GM19043 (cell line): ENCODE results near the gene FAM120A.

Source experiments
- ATAC-seq: cut with Tn5 transposase; IDR thresholded peaks from one replicate; pipeline ENCODE4 v1.9.1; 2021; ENCODE audit warnings: low read depth; ENCODE audit not compliant: unreplicated experiment

The FAM120A gene

GRCh38 chr9:93574900-93575795, 123.7 kb downstream of the FAM120A start:
- no peak for ATAC-seq

- ATAC-seq = no peak
Observed at GRCh38 chr9:93575796-93576257, 124.3 kb downstream of the FAM120A start.

- no peak for ATAC-seq
Observed at GRCh38 chr9:93576258-93577077, 125.0 kb downstream of the FAM120A start, which contains the start of gene PHF2. TSS of gene PHF2 (plus strand) at chr9:93576584. CDS start at chr9:93576774, 190 bp downstream.

- no peak for ATAC-seq
Observed at GRCh38 chr9:93577078-93577974, 125.8 kb downstream of the FAM120A start.

- no peak for ATAC-seq
Observed at GRCh38 chr9:93577975-93578682, 126.6 kb downstream of the FAM120A start.

GRCh38 chr9:93578844-93579243, 127.4 kb downstream of the FAM120A start:
- no peak for ATAC-seq

GRCh38 chr9:93579711-93580516, 128.4 kb downstream of the FAM120A start:
- ATAC-seq = no peak

- ATAC-seq = no peak
Observed at GRCh38 chr9:93580654-93581380, 129.3 kb downstream of the FAM120A start.

- no peak for ATAC-seq
Observed at GRCh38 chr9:93582115-93582514, 130.6 kb downstream of the FAM120A start.

GRCh38 chr9:93582550-93582949, 131.1 kb downstream of the FAM120A start:
- no peak for ATAC-seq

- no peak for ATAC-seq
Observed at GRCh38 chr9:93585259-93585658, 133.8 kb downstream of the FAM120A start.

- no peak for ATAC-seq
Observed at GRCh38 chr9:93585695-93586094, 134.2 kb downstream of the FAM120A start.

- no peak for ATAC-seq
Observed at GRCh38 chr9:93586290-93587057, 135.0 kb downstream of the FAM120A start.

- ATAC-seq = no peak
Observed at GRCh38 chr9:93587284-93587650, 135.8 kb downstream of the FAM120A start.

GRCh38 chr9:93587651-93588347, 136.3 kb downstream of the FAM120A start:
- no peak for ATAC-seq

GRCh38 chr9:93588641-93589609, 137.4 kb downstream of the FAM120A start:
- no peak for ATAC-seq
